Peyer's patch (tissue), 4 donors: Measurements from ENCODE around the gene OR2A14.

ENCODE experiments used
- CTCF ChIP-seq, 6 experiments: fragments of 450-650 bp in 4 of 6; fragments of 200-600 bp in 2 of 6; sonication (generic) in 1 of 6; IDR thresholded peaks; one replicate each; pipeline ENCODE4 v1.5.1; 2017 to 2019; ENCODE audit warnings: antibody characterized with exemption in 6 of 6, mild to moderate bottlenecking in 3 of 6, moderate library complexity in 1 of 6
- POLR2A ChIP-seq, 2 donors: fragments of 450-650 bp; IDR thresholded peaks; one replicate each; pipeline ENCODE4 v1.5.1; 2017; ENCODE audit warnings: antibody characterized with exemption in 2 of 2, mild to moderate bottlenecking in 2 of 2, moderate library complexity in 2 of 2

DNA sequence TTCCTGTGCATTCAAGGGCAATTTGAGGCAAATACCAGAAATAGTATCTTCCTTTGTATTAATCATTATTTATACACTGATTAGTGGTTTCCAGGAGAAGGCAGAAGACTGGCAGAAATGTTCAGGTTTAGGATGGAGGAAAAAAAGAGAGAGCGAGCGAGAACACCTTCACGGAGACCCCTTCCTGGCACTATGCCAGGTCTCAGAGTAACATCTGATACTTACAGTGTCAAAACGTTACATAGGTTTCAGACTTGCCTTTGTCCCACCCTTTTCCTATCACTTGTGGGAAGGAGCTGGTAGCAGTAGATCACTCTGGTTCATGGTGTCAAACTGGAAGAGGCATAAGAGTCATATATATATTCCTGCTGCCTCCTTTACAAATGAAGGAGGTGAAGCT is 36.2 kb upstream of the OR2A14 start:
- TF ChIP-seq CTCF (IDR thresholded peaks at IDR 0.05): no peak
- no peak for TF ChIP-seq POLR2A (IDR thresholded peaks at IDR 0.05)
